Transverse colon (tissue), 4 donors: ENCODE measurements around the gene SEC61A1. TPM values are rescaled to one million over a fixed set of nuclear protein-coding genes. Genes with fewer than 3 reads are reported as not detected.

ENCODE experiments used
- DNase-seq: peaks from one replicate; pipeline ENCODE4 v3.0.0-alpha.2; 2019
- H3K27ac ChIP-seq, 4 donors: fragments of 200-600 bp; sonication (generic); 2 replicates each; pipeline ENCODE4 v1.5.1; 2016 to 2018; ENCODE audit warnings: inconsistent platforms in 4 of 4
- H3K27me3 ChIP-seq: fragments of 200-600 bp; sonication (generic); 2 replicates; pipeline ENCODE4 v1.5.1; 2017; ENCODE audit warnings: inconsistent platforms
- H3K36me3 ChIP-seq, 4 donors: fragments of 200-600 bp; sonication (generic); 2 replicates each; pipeline ENCODE4 v1.5.1; 2017 to 2019; ENCODE audit warnings: inconsistent platforms in 4 of 4
- H3K4me1 ChIP-seq, 4 donors: fragments of 200-600 bp; sonication (generic); 2 replicates each; pipeline ENCODE4 v1.5.1; 2017 to 2020; ENCODE audit warnings: inconsistent platforms in 4 of 4
- H3K4me3 ChIP-seq, 4 donors: fragments of 200-600 bp; sonication (generic); 1 replicate in 1 of 4; 2 replicates in 3 of 4; pipeline versions ENCODE4 v1.5.1 to v1.6.1; 2017 to 2019; ENCODE audit warnings: inconsistent platforms in 4 of 4
- H3K9me3 ChIP-seq, 2 donors: fragments of 200-600 bp; sonication (generic); 2 replicates each; pipeline ENCODE4 v1.5.1; 2017 to 2019; ENCODE audit warnings: inconsistent platforms in 2 of 2
- CTCF ChIP-seq, 5 experiments: fragments of 200-600 bp in 3 of 5; fragments of 450-650 bp in 2 of 5; sonication (generic) in 3 of 5; IDR thresholded peaks; 1 replicate in 2 of 5; 2 replicates in 3 of 5; pipeline ENCODE4 v1.5.1; 2016 to 2017; ENCODE audit warnings: antibody characterized with exemption in 5 of 5, inconsistent platforms in 3 of 5, mild to moderate bottlenecking in 2 of 5, moderate library complexity in 1 of 5
- EP300 ChIP-seq: sonication (generic); formaldehyde crosslinking; IDR thresholded peaks from one replicate; pipeline ENCODE4 v1.6.1; 2017; ENCODE audit warnings: antibody characterized with exemption, low read depth
- POLR2A ChIP-seq: fragments of 450-650 bp; IDR thresholded peaks from one replicate; pipeline ENCODE4 v1.6.1; 2016; ENCODE audit warnings: antibody characterized with exemption, mild to moderate bottlenecking, moderate library complexity
- POLR2AphosphoS5 ChIP-seq, 3 donors: sonication (generic); formaldehyde crosslinking; IDR thresholded peaks; one replicate each; pipeline ENCODE4 v1.6.1; 2016; ENCODE audit warnings: antibody characterized with exemption in 3 of 3
- WGBS, 2 donors: methylation state at CpG; one replicate each; pipeline ENCODE4 v1.1.5; 2018; ENCODE audit warnings: low coverage in 1 of 2; 5-methylcytosine and 5-hydroxymethylcytosine counted together
- in situ Hi-C, 4 donors: fragments of 200-750 bp; cut with MboI; loops; one replicate each; pipeline versions ENCODE4 v1.15.0 to v1.15.1; 2017; ENCODE audit warnings: low sequenced_read_pairs in 3 of 4, low pct_ligation_motif_present in 1 of 4, low pct_unique_long_range_greater_than_20kb in 1 of 4
- intact Hi-C: fragments of 100-400 bp; cut with DNase I; formaldehyde crosslinking; loops from one replicate; pipeline ENCODE4 v1.15.1; 2023; ENCODE audit warnings: low total_unique reads
- total RNA-seq, 4 donors: library from RNA; depleted of rRNA; stranded (reverse); fragments of >200 nt; gene quantifications; one replicate each; pipeline ENCODE4 v1.1.0, GENCODE V29; 2016

SEC61A1 gene
- total RNA-seq, 4 donors from 2014 or later: 86.6 to 116 (median 115) TPM

- H3K27me3 ChIP-seq: no peaks in the 10 kb centered on the region
- DNase-seq: no peak
- H3K27ac ChIP-seq: no peak overlapping the region
- 85% methylated on average over 3 of the region's 3 CpGs; no CpG with 5 or more reads in 1 of the 2 donors for WGBS, 2 donors
- intact Hi-C loops (no loop called here), in situ Hi-C loops (no loop called here)
- peaks cover 0 to 4% (median 0%) of the 10 kb centered on the region in 4 donors for H3K36me3 ChIP-seq
- TF ChIP-seq CTCF (IDR thresholded peaks at IDR 0.05) (no peak), POLR2A (no peak), EP300 (no peak), POLR2AphosphoS5 (IDR thresholded peaks at IDR 0.05) (no peak)
- H3K9me3 ChIP-seq: no peaks in the 10 kb centered on the region
- H3K4me3 ChIP-seq: no peak overlapping the region
- H3K4me1 ChIP-seq: peaks cover 0 to 9% (median 2%) of the 10 kb centered on the region in 4 donors
These were observed 47.9 kb downstream of the SEC61A1 start for GRCh38 chr3:128100161-128100560.

GRCh38 chr3:128100638-128101037 is 48.4 kb downstream of the SEC61A1 start:
- 83 to 97% methylated on average over 1 to 2 of the region's 2 CpGs for WGBS, 2 donors
- no peak for TF ChIP-seq POLR2AphosphoS5 (IDR thresholded peaks at IDR 0.05)
- TF ChIP-seq POLR2A: no peak
- no peak for TF ChIP-seq CTCF (IDR thresholded peaks at IDR 0.05)
- no peak for TF ChIP-seq EP300
- H3K4me1 ChIP-seq: peaks cover 0 to 9% (median 2%) of the 10 kb centered on the region in 4 donors
- H3K36me3 ChIP-seq: peaks cover 0 to 4% (median 0%) of the 10 kb centered on the region in 4 donors
- no peak overlapping the region for H3K27ac ChIP-seq
- H3K9me3 ChIP-seq: no peaks in the 10 kb centered on the region
- intact Hi-C loops (no loop called here), in situ Hi-C loops (no loop called here)
- no peak overlapping the region for H3K4me3 ChIP-seq
- no peaks in the 10 kb centered on the region for H3K27me3 ChIP-seq
- no peak for DNase-seq

- 75 to 78% methylated on average over 5 of the region's 5 CpGs for WGBS, 2 donors
- Histone ChIP-seq H3K4me3 (no peak overlapping the region), H3K9me3 (no peaks in the 10 kb centered on the region), H3K27me3 (no peaks in the 10 kb centered on the region), H3K27ac (no peak overlapping the region), H3K36me3 (peaks cover 0 to 4% (median 0%) of the 10 kb centered on the region in 4 donors), H3K4me1 (peaks cover 0 to 5% (median under 1%) of the 10 kb centered on the region in 4 donors)
- in situ Hi-C loops (no loop called here), intact Hi-C loops (no loop called here)
- no peak for TF ChIP-seq POLR2AphosphoS5 (IDR thresholded peaks at IDR 0.05)
- TF ChIP-seq EP300: no peak
- TF ChIP-seq POLR2A: no peak
- no peak for TF ChIP-seq CTCF (IDR thresholded peaks at IDR 0.05)
- DNase-seq: no peak
These were observed 51.0 kb downstream of the SEC61A1 start for GRCh38 chr3:128103136-128103676.

GRCh38 chr3:128107834-128108233 is 55.6 kb downstream of the SEC61A1 start:
- H3K36me3 ChIP-seq: peaks cover 0 to 10% (median 0%) of the 10 kb centered on the region in 4 donors
- peaks cover 0 to 5% (median 0%) of the 10 kb centered on the region in 4 donors for H3K4me1 ChIP-seq
- in situ Hi-C loops (no loop called here), intact Hi-C loops (no loop called here)
- H3K9me3 ChIP-seq: no peaks in the 10 kb centered on the region
- no peak overlapping the region for H3K27ac ChIP-seq
- H3K4me3 ChIP-seq: no peak overlapping the region
- H3K27me3 ChIP-seq: no peaks in the 10 kb centered on the region
- WGBS, 2 donors: 90 to 94% methylated on average over 5 to 8 of the region's 8 CpGs
- TF ChIP-seq POLR2A: no peak
- TF ChIP-seq EP300: no peak
- no peak for TF ChIP-seq CTCF (IDR thresholded peaks at IDR 0.05)
- TF ChIP-seq POLR2AphosphoS5 (IDR thresholded peaks at IDR 0.05): no peak
- DNase-seq: no peak
